PC-3 (cell line): ENCODE data around the gene MAGI2. TPM values are rescaled to one million over a fixed set of nuclear protein-coding genes. Genes with fewer than 3 reads are reported as not detected.

Experiments used
- ATAC-seq: fragments of 200-7000 bp; cut with Tn5 transposase; 2 replicates; pipeline ENCODE4 v1.9.1; 2020; ENCODE audit warnings: mild to moderate bottlenecking, moderate library complexity
- BruUV-seq: library from RNA; stranded (reverse); fragments of 400-500 nt; replicated peaks from 2 replicates; lab custom pipeline; 2021; lab: Mats Ljungman, UMichigan
- CTCF ChIA-PET: fragments of 300-600 bp; sonication (Branson Sonifier 250); formaldehyde crosslinking; loops from one replicate; lab custom pipeline; 2022; ENCODE audit warnings: antibody characterized with exemption; lab: Charles Lee
- POLR2A ChIA-PET: fragments of 300-600 bp; sonication (Branson Sonifier 250); formaldehyde crosslinking; loops from one replicate; lab custom pipeline; 2022; ENCODE audit warnings: antibody characterized with exemption; ENCODE audit not compliant: unreplicated experiment; lab: Charles Lee
- DNase-seq: peaks from one replicate; pipeline ENCODE4 v3.0.0-alpha.2; 2015
- H2AFZ ChIP-seq: fragments of 300-600 bp; sonication (generic); 2 replicates; pipeline ENCODE4 v1.6.0; 2016; ENCODE audit warnings: antibody characterized with exemption, low read length
- H3F3A ChIP-seq: fragments of 300-600 bp; sonication (generic); one replicate; pipeline ENCODE4 v1.6.0; 2017; ENCODE audit warnings: antibody characterized with exemption, low read length, control low read depth, mild to moderate bottlenecking; ENCODE audit not compliant: unreplicated experiment
- H3K27ac ChIP-seq: fragments of 300-600 bp; sonication (generic); 2 replicates; pipeline ENCODE4 v1.5.1; 2016; ENCODE audit warnings: mild to moderate bottlenecking, low read length
- H3K27me3 ChIP-seq: fragments of 300-600 bp; sonication (generic); 2 replicates; pipeline ENCODE4 v1.6.1; 2016; ENCODE audit warnings: low read length, mixed read lengths
- H3K36me3 ChIP-seq: fragments of 300-600 bp; sonication (generic); 2 replicates; pipeline ENCODE4 v1.6.1; 2016; ENCODE audit warnings: low read depth, mixed run types, low read length, mixed read lengths
- H3K4me1 ChIP-seq: fragments of 300-600 bp; sonication (generic); 2 replicates; pipeline ENCODE4 v1.5.1; 2016; ENCODE audit warnings: low read length; ENCODE audit not compliant: insufficient read depth
- H3K4me2 ChIP-seq: fragments of 300-600 bp; sonication (generic); 2 replicates; pipeline ENCODE4 v1.6.0; 2016; ENCODE audit warnings: low read length
- H3K4me3 ChIP-seq: fragments of 300-600 bp; sonication (generic); 2 replicates; pipeline ENCODE4 v1.5.1; 2016; ENCODE audit warnings: mild to moderate bottlenecking, low read length, mixed read lengths
- H3K79me2 ChIP-seq: fragments of 300-600 bp; sonication (generic); 2 replicates; pipeline ENCODE4 v1.6.1; 2017; ENCODE audit warnings: low read length, mixed read lengths
- H3K9ac ChIP-seq: fragments of 300-600 bp; sonication (generic); 2 replicates; pipeline ENCODE4 v1.6.0; 2016; ENCODE audit warnings: mild to moderate bottlenecking, low read length
- H3K9me2 ChIP-seq: fragments of 300-600 bp; sonication (generic); replicated peaks from 2 replicates; pipeline ENCODE4 v1.6.1; 2016; ENCODE audit warnings: mixed run types, low read length, mixed read lengths
- H3K9me3 ChIP-seq: fragments of 300-600 bp; sonication (generic); 2 replicates; pipeline ENCODE4 v1.6.1; 2016; ENCODE audit warnings: low read length, mixed read lengths
- H4K20me1 ChIP-seq: fragments of 300-600 bp; sonication (generic); 2 replicates; pipeline ENCODE4 v1.6.1; 2016; ENCODE audit warnings: low read length, mixed read lengths
- CTCF ChIP-seq: fragments of 300-600 bp; sonication (generic); conservative IDR thresholded peaks from 2 replicates; pipeline ENCODE4 v1.5.1; 2017; ENCODE audit warnings: antibody characterized with exemption, low read depth, mild to moderate bottlenecking, low read length
- EZH2 ChIP-seq: fragments of 300-600 bp; sonication (generic); IDR thresholded peaks from one replicate; pipeline ENCODE4 v1.6.1; 2017; ENCODE audit warnings: antibody characterized with exemption, mild to moderate bottlenecking, low read length; ENCODE audit not compliant: unreplicated experiment
- EZH2phosphoT487 ChIP-seq: fragments of 300-600 bp; sonication (generic); IDR thresholded peaks from 2 replicates; pipeline ENCODE4 v1.6.1; 2018; ENCODE audit warnings: mild to moderate bottlenecking, antibody characterized with exemption, low read length, borderline replicate concordance
- intact Hi-C: fragments of 100-400 bp; cut with micrococcal nuclease; formaldehyde crosslinking; loops from 2 replicates; pipeline ENCODE4 v1.9.0; 2023
- total RNA-seq: library from RNA; depleted of rRNA; stranded (reverse); fragments of >200 nt; gene quantifications from 2 replicates; pipeline ENCODE4 v1.2.3, GENCODE V29; 2014

Gene MAGI2
- total RNA-seq, 1 experiment from 2014 or later, result not detected

GRCh38 chr7:78080241-78080640 lies 1373.2 kb downstream of the MAGI2 start:
- H3K36me3 ChIP-seq, result no peaks in the 10 kb centered on the region
- no TSS peak for BruUV-seq

GRCh38 chr7:78074713-78075112 lies 1378.8 kb downstream of the MAGI2 start:
- TF ChIP-seq EZH2 (no peak), EZH2phosphoT487 (no peak), CTCF (no peak)
- Histone ChIP-seq H3K27ac (no peak overlapping the region), H3K27me3 (peaks cover 41% of the 10 kb centered on the region), H3K9me3 (no peaks in the 10 kb centered on the region), H4K20me1 (no peaks in the 10 kb centered on the region), H3K4me3 (no peak overlapping the region), H3F3A (no peaks in the 10 kb centered on the region), H2AFZ (no peak overlapping the region), H3K9ac (no peak overlapping the region), H3K4me2 (no peak overlapping the region), H3K36me3 (no peaks in the 10 kb centered on the region), H3K79me2 (no peaks in the 10 kb centered on the region), H3K4me1 (no peaks in the 10 kb centered on the region), H3K9me2 (no peaks in the 10 kb centered on the region)
- ChIA-PET CTCF (no interaction called here), POLR2A (no interaction called here)
- no TSS peak for BruUV-seq
- ATAC-seq (no peak), DNase-seq (no peak)
- intact Hi-C loops, result no loop called here

More at GRCh38 chr7:78080241-78080640, 1373.2 kb downstream of the MAGI2 start:
- POLR2A ChIA-PET, result no interaction called here
- Histone ChIP-seq H3K79me2 (no peaks in the 10 kb centered on the region), H3K9ac (no peak overlapping the region), H3K27ac (no peak overlapping the region), H3K27me3 (peaks cover 37% of the 10 kb centered on the region), H2AFZ (no peak overlapping the region), H3K4me3 (no peak overlapping the region), H3K9me2 (no peaks in the 10 kb centered on the region), H3K4me1 (peaks cover 8% of the 10 kb centered on the region), H3K4me2 (no peak overlapping the region), H3F3A (no peaks in the 10 kb centered on the region), H4K20me1 (no peaks in the 10 kb centered on the region), H3K9me3 (no peaks in the 10 kb centered on the region)
- CTCF ChIA-PET, result no interaction called here
- ATAC-seq (no peak), DNase-seq (no peak)
- intact Hi-C loops, result no loop called here
- TF ChIP-seq EZH2phosphoT487, result no peak
- TF ChIP-seq CTCF, result no peak
- TF ChIP-seq EZH2, result no peak

DNA sequence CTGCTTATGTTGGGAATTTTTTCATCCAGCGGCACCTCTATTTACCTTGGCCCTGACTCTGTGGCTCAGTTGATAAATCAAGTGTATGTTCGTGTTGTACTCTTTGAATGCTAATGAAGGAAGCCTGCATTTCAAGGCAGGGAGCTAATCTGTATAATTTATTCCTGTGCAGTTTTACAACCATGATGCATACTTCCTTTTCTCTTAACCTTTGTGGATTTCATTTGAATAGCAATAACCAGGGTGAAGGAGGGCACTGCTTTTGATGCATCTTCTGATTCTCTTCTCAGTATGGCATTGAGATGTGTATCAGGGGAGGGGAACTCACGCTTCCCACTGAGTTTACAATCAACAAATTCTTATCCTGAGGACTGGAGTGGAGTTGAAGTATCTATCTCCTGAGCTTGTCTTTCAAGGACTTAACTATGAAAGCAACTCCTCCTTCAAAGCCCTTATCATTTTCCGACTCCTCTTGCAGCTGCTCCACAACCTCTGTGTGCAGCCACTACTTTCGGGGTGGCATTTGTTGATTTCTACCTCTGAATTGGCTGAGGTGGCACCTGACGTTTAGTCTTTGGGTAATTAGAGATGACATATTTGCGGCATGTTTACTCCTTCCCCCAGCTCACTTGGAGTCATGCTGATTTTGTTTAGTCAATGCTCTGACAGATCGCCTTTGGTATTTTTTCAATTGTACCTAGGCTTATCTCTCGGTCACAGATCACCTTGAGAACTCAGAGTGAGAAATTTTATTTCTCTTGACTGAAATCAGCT lies 1379.7 kb downstream of the MAGI2 start:
- DNase-seq (peak; percentile 22), ATAC-seq (peak; percentile 29; the same call in 1 of the 2 replicates)
- Histone ChIP-seq H3K9me2 (no peaks in the 10 kb centered on the region), H3K79me2 (no peaks in the 10 kb centered on the region), H3K36me3 (no peaks in the 10 kb centered on the region), H4K20me1 (no peaks in the 10 kb centered on the region), H3K4me1 (no peaks in the 10 kb centered on the region), H3F3A (no peaks in the 10 kb centered on the region), H2AFZ (no peak overlapping the region), H3K4me2 (no peak overlapping the region), H3K9ac (no peak overlapping the region), H3K9me3 (no peaks in the 10 kb centered on the region), H3K4me3 (no peak overlapping the region), H3K27me3 (peaks cover 32% of the 10 kb centered on the region), H3K27ac (no peak overlapping the region)
- TF ChIP-seq EZH2phosphoT487 (no peak), CTCF (no peak), EZH2 (no peak)
- ChIA-PET CTCF (no interaction called here), POLR2A (no interaction called here)
- no TSS peak for BruUV-seq
- intact Hi-C loops, result no loop called here
